Stimulated activated CD4-positive, alpha-beta T cell treated with anti-CD3 and anti-CD28 coated beads, TNF-alpha, amount 100 ng/mL, for 4 hours (primary cell): ENCODE data around the gene HSD17B12.
"Not testable (repeated sequence)": the region's sequence is repeated elsewhere in the genome, so short reads cannot be mapped to it uniquely, and the experiment has no call there.

ENCODE experiments used
- DNase-seq, 3 experiments: peaks; one replicate each; pipeline ENCODE4 v3.0.0-alpha.2; 2020; ENCODE audit warnings: low read depth in 3 of 3

HSD17B12 gene

GRCh38 chr11:43680521-43681400 lies at the start of gene HSD17B12:
Gene HSD17B12 (plus strand): TSS chr11:43680738. CDS start chr11:43680828, 90 bp downstream.
- peak; percentile 94 to 98 (median 98) for DNase-seq

- no peak for DNase-seq
These were observed 48.8 kb upstream of the HSD17B12 start for GRCh38 chr11:43631732-43632131.

- no peak for DNase-seq
These were observed 48.4 kb upstream of the HSD17B12 start for GRCh38 chr11:43632181-43632580.

GRCh38 chr11:43638717-43639116 lies 41.8 kb upstream of the HSD17B12 start:
- no peak for DNase-seq

- no peak for DNase-seq
These were observed 41.3 kb upstream of the HSD17B12 start for GRCh38 chr11:43639224-43639623.

- DNase-seq = no peak
These were observed 40.6 kb upstream of the HSD17B12 start for GRCh38 chr11:43639920-43640319.

GRCh38 chr11:43643898-43644620 lies 36.5 kb upstream of the HSD17B12 start:
- peak; percentile 71 to 81 (median 72) for DNase-seq

GRCh38 chr11:43644621-43645299 lies 35.8 kb upstream of the HSD17B12 start:
- DNase-seq = no peak

GRCh38 chr11:43646767-43647166 lies 33.8 kb upstream of the HSD17B12 start:
- DNase-seq = no peak

- DNase-seq = no peak
These were observed 31.6 kb upstream of the HSD17B12 start for GRCh38 chr11:43648888-43649287.

- DNase-seq = no peak
These were observed 31.0 kb upstream of the HSD17B12 start for GRCh38 chr11:43649501-43649900.

- DNase-seq = no peak
These were observed 30.6 kb upstream of the HSD17B12 start for GRCh38 chr11:43649921-43650320.

- not testable (repeated sequence) for DNase-seq
These were observed 17.5 kb upstream of the HSD17B12 start for GRCh38 chr11:43663018-43663417.

- DNase-seq = no peak
These were observed 16.2 kb upstream of the HSD17B12 start for GRCh38 chr11:43664295-43664694.

- DNase-seq = not testable (repeated sequence)
These were observed 9.3 kb upstream of the HSD17B12 start for GRCh38 chr11:43671284-43671683.

- DNase-seq = no peak
These were observed 6.0 kb upstream of the HSD17B12 start for GRCh38 chr11:43674560-43674959.

- no peak for DNase-seq
These were observed 3.6 kb upstream of the HSD17B12 start for GRCh38 chr11:43676933-43677332.

- DNase-seq = no peak
These were observed 934 bp downstream of the HSD17B12 start for GRCh38 chr11:43681401-43681942.

- DNase-seq = not testable (repeated sequence)
These were observed 1.5 kb downstream of the HSD17B12 start for GRCh38 chr11:43682081-43682480.

GRCh38 chr11:43685440-43685839 lies 4.9 kb downstream of the HSD17B12 start:
- no peak for DNase-seq

GRCh38 chr11:43686207-43686606 lies 5.7 kb downstream of the HSD17B12 start:
- no peak for DNase-seq
